HG03520 (cell line): Measurements from ENCODE around the gene SIX1.

Source experiments
- ATAC-seq: cut with Tn5 transposase; IDR thresholded peaks from one replicate; pipeline ENCODE4 v1.9.1; 2021; ENCODE audit warnings: mild to moderate bottlenecking, moderate library complexity; ENCODE audit not compliant: unreplicated experiment

The SIX1 gene

GRCh38 chr14:60655898-60656685 is 6.8 kb upstream of the SIX1 start:
- no peak for ATAC-seq

- ATAC-seq, result no peak
These were observed 6.0 kb upstream of the SIX1 start for GRCh38 chr14:60655119-60655897.

GRCh38 chr14:60654334-60654821 is 5.1 kb upstream of the SIX1 start:
- ATAC-seq, result no peak

GRCh38 chr14:60653701-60654161 is 4.5 kb upstream of the SIX1 start:
- ATAC-seq, result no peak

- ATAC-seq, result no peak
These were observed 3.7 kb upstream of the SIX1 start for GRCh38 chr14:60652674-60653651.

GRCh38 chr14:60651796-60652673 is 2.8 kb upstream of the SIX1 start:
- no peak for ATAC-seq

- no peak for ATAC-seq
These were observed 2.0 kb upstream of the SIX1 start for GRCh38 chr14:60651086-60651795.

GRCh38 chr14:60650373-60650961 is 1.2 kb upstream of the SIX1 start:
- ATAC-seq, result no peak

- no peak for ATAC-seq
These were observed 647 bp upstream of the SIX1 start for GRCh38 chr14:60649875-60650372.

GRCh38 chr14:60648249-60648933 is 886 bp downstream of the SIX1 start:
- no peak for ATAC-seq

- ATAC-seq, result no peak
These were observed 1.4 kb downstream of the SIX1 start for GRCh38 chr14:60647837-60648248.

- ATAC-seq, result no peak
These were observed 2.0 kb downstream of the SIX1 start for GRCh38 chr14:60647081-60647836.

GRCh38 chr14:60646226-60646818 is 3.0 kb downstream of the SIX1 start:
- no peak for ATAC-seq

- no peak for ATAC-seq
These were observed 4.0 kb downstream of the SIX1 start for GRCh38 chr14:60645126-60645741.

GRCh38 chr14:60644666-60645065 is 4.6 kb downstream of the SIX1 start:
- no peak for ATAC-seq
